Neural progenitor cell (in vitro differentiated cells): ENCODE results near the gene GDI2. TPM values are rescaled to one million over a fixed set of nuclear protein-coding genes. Genes with fewer than 3 reads are reported as not detected.

Experiments
- DNase-seq: peaks from one replicate; pipeline ENCODE4 v3.0.0-alpha.2; 2016; ENCODE audit warnings: low spot score
- H2AFZ ChIP-seq: fragments of 200-600 bp; sonication (generic); replicated peaks from 2 replicates; pipeline ENCODE4 v1.6.1; 2016; ENCODE audit warnings: antibody characterized with exemption
- H3F3A ChIP-seq: fragments of 200-600 bp; sonication (generic); 2 replicates; pipeline ENCODE4 v1.6.1; 2016; ENCODE audit warnings: antibody characterized with exemption, low read depth
- H3K27ac ChIP-seq: fragments of 200-600 bp; sonication (generic); 2 replicates; pipeline ENCODE4 v1.5.1; 2016; ENCODE audit warnings: mild to moderate bottlenecking
- H3K27me3 ChIP-seq: fragments of 200-600 bp; sonication (generic); 2 replicates; pipeline ENCODE4 v1.6.1; 2016; ENCODE audit warnings: mild to moderate bottlenecking, moderate library complexity
- H3K36me3 ChIP-seq: fragments of 200-600 bp; sonication (generic); 2 replicates; pipeline ENCODE4 v1.5.1; 2016
- H3K4me1 ChIP-seq: fragments of 200-600 bp; sonication (generic); 2 replicates; pipeline ENCODE4 v1.6.1; 2016; ENCODE audit warnings: mixed run types
- H3K4me2 ChIP-seq: fragments of 200-600 bp; sonication (generic); 2 replicates; pipeline ENCODE4 v1.6.1; 2016
- H3K4me3 ChIP-seq: fragments of 200-600 bp; sonication (generic); 2 replicates; pipeline ENCODE4 v1.5.1; 2016
- H3K79me2 ChIP-seq: fragments of 200-600 bp; sonication (generic); 2 replicates; pipeline ENCODE4 v1.6.1; 2016; ENCODE audit warnings: low read depth
- H3K9ac ChIP-seq: fragments of 200-600 bp; sonication (generic); 2 replicates; pipeline ENCODE4 v1.6.1; 2016
- H3K9me3 ChIP-seq: fragments of 200-600 bp; sonication (generic); 2 replicates; pipeline ENCODE4 v1.5.1; 2016; ENCODE audit warnings: low read depth
- H4K20me1 ChIP-seq: fragments of 200-600 bp; sonication (generic); 2 replicates; pipeline ENCODE4 v1.6.1; 2016; ENCODE audit warnings: low read depth
- H3K27ac Mint-ChIP-seq: 3 replicates; pipeline ENCODE4 v1.8.0; 2021; ENCODE audit warnings: mixed read lengths
- H3K27me3 Mint-ChIP-seq: 2 replicates; pipeline ENCODE4 v1.8.0; 2022; ENCODE audit warnings: low read depth, mild to moderate bottlenecking, inconsistent platforms, moderate library complexity, mixed read lengths; ENCODE audit not compliant: insufficient read depth
- H3K36me3 Mint-ChIP-seq: 3 replicates; pipeline ENCODE4 v1.8.0; 2021; ENCODE audit warnings: mixed read lengths
- H3K4me1 Mint-ChIP-seq: 3 replicates; pipeline ENCODE4 v1.8.0; 2021; ENCODE audit warnings: mixed read lengths
- H3K4me3 Mint-ChIP-seq: 3 replicates; pipeline ENCODE4 v1.8.0; 2021; ENCODE audit warnings: mild to moderate bottlenecking, moderate library complexity, mixed read lengths
- H3K9me3 Mint-ChIP-seq: 3 replicates; pipeline ENCODE4 v1.8.0; 2020; ENCODE audit warnings: mixed read lengths
- EZH2 ChIP-seq: fragments of 200-600 bp; sonication (generic); IDR thresholded peaks from 2 replicates; pipeline ENCODE4 v1.6.1; 2017; ENCODE audit warnings: antibody characterized with exemption, mild to moderate bottlenecking, moderate library complexity
- EZH2phosphoT487 ChIP-seq: fragments of 200-600 bp; sonication (generic); IDR thresholded peaks from 2 replicates; pipeline ENCODE4 v1.6.1; 2017; ENCODE audit warnings: antibody characterized with exemption
- total RNA-seq: library from RNA; depleted of rRNA; stranded (reverse); fragments of >200 nt; gene quantifications from 2 replicates; pipeline ENCODE4 v1.2.3, GENCODE V29; 2015; ENCODE audit warnings: low replicate concordance
- TF ChIP-seq, protein P1 (sequence below): fragments of 200-600 bp; sonication (generic); IDR thresholded peaks from 2 replicates; pipeline ENCODE4 v1.5.1; 2017; ENCODE audit warnings: antibody characterized with exemption, mild to moderate bottlenecking

The GDI2 gene
- total RNA-seq, 1 donor from 2014 or later: 592 TPM

DNA sequence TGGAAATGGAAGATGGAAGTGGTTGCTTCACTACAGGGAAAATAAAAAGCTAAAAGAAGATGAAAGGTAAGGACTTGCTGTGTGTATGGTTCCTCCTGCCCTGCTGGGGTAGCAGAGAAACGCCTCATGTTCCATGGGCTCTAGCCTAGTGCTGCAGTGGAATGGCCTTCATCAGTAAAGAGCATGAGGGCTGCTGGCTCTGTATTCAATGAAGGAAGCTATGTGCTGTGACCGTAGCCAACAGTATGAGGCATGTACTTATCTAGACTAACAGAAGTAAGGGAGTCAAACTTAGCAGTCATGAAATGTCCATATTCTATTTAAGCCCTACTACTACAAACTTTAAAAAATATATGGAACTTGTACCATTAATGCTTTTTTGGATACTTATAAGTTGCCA, 54.3 kb downstream of the GDI2 start:
- no peak for TF ChIP-seq EZH2phosphoT487
- Histone ChIP-seq H3K27ac (no peak overlapping the region), H3K4me1 (no peaks in the 10 kb centered on the region), H3K79me2 (peaks cover 7% of the 10 kb centered on the region), H3K27me3 (no peaks in the 10 kb centered on the region), H3K9me3 (no peaks in the 10 kb centered on the region), H3K36me3 (no peaks in the 10 kb centered on the region), H3K4me3 (no peak overlapping the region), H3K4me2 (no peak overlapping the region), H3K9ac (no peak overlapping the region), H4K20me1 (no peaks in the 10 kb centered on the region), H2AFZ (no peak overlapping the region), H3F3A (peaks cover 2% of the 10 kb centered on the region)
- Mint-ChIP-seq H3K4me1 (no peaks in the 10 kb centered on the region), H3K9me3 (no peaks in the 10 kb centered on the region), H3K27me3 (peaks cover 7% of the 10 kb centered on the region), H3K36me3 (peaks cover 41% of the 10 kb centered on the region), H3K27ac (no peak overlapping the region), H3K4me3 (no peak overlapping the region)
- DNase-seq: no peak

DNA sequence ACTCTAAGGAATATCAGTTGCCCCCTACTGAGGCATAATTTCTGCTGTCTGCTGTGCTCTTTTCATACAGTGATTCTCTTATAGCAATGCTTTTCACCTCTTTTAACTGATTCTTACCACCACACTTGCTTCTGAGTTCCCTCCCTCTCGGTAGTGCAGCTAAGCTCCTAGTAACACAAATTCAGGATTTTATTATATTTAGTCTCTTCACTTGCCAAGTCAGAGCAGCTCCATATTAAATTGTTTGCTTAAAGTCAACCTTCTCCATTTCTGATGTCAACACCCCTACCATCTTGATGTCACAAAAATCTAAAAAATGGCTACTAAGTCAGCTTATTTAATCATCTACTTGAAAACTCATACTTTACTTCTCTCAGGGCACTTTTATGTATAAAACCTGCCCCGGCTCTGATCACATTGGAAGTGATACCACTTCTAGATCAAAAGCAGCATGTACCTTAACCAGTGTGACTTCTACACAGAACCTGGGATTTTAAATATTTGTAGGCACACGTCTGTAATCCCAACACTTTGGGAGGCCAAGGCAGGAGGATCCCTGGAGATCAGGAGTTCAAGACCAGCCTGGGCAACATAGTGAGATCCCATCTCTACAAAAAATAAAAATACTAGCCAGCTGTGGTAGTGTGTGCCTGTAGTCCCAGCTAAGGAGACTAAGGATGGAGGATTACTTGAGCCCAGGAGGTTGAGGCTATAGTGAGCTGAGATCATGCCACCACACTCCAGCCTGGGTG, 55.3 kb downstream of the GDI2 start:
- Histone ChIP-seq H3K4me1 (peaks cover 2% of the 10 kb centered on the region), H2AFZ (no peak overlapping the region), H3K4me3 (no peak overlapping the region), H3K9me3 (no peaks in the 10 kb centered on the region), H3K27ac (no peak overlapping the region), H3K9ac (no peak overlapping the region), H3F3A (peaks cover under 1% of the 10 kb centered on the region), H4K20me1 (peaks cover 2% of the 10 kb centered on the region), H3K27me3 (no peaks in the 10 kb centered on the region), H3K36me3 (no peaks in the 10 kb centered on the region), H3K4me2 (no peak overlapping the region), H3K79me2 (peaks cover 15% of the 10 kb centered on the region)
- no peak for DNase-seq
- no peak for TF ChIP-seq EZH2
- no peak for TF ChIP-seq EZH2phosphoT487
- TF ChIP-seq, protein P1, sequence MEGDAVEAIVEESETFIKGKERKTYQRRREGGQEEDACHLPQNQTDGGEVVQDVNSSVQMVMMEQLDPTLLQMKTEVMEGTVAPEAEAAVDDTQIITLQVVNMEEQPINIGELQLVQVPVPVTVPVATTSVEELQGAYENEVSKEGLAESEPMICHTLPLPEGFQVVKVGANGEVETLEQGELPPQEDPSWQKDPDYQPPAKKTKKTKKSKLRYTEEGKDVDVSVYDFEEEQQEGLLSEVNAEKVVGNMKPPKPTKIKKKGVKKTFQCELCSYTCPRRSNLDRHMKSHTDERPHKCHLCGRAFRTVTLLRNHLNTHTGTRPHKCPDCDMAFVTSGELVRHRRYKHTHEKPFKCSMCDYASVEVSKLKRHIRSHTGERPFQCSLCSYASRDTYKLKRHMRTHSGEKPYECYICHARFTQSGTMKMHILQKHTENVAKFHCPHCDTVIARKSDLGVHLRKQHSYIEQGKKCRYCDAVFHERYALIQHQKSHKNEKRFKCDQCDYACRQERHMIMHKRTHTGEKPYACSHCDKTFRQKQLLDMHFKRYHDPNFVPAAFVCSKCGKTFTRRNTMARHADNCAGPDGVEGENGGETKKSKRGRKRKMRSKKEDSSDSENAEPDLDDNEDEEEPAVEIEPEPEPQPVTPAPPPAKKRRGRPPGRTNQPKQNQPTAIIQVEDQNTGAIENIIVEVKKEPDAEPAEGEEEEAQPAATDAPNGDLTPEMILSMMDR: no peak
- H3K27me3 Mint-ChIP-seq: peaks cover 8% of the 10 kb centered on the region
- no peaks in the 10 kb centered on the region for H3K9me3 Mint-ChIP-seq
- peaks cover 40% of the 10 kb centered on the region for H3K36me3 Mint-ChIP-seq
- H3K27ac Mint-ChIP-seq: no peak overlapping the region
- no peak overlapping the region for H3K4me3 Mint-ChIP-seq
- H3K4me1 Mint-ChIP-seq: peaks cover 4% of the 10 kb centered on the region

DNA sequence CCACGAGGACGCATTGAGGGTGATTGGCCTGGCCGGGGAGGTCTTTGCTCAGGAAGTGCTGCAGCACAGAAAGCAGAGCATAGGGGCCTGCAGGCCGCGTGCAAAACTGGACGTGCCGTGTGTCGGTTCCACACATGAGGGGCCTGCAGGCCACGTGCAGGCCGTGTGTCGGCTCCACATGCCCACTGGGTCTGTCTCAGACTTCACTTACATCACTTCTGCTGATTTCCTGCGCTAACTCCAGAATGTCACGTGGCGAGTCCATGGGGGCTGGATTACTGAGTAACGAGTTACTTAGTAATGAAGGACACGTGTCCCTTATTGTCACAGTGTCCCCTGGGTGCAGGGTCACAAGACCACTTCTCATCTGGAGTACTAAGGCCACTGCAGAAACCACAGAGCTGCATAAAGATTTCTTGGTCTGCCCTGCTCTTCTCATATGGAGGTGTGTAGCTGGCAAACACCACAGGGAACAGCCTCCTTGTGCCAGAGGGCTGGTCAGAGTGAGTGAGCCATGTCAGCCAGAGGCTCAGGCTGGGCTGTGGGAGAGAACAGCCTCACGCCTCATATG, 60.8 kb downstream of the GDI2 start:
- Histone ChIP-seq H3K4me1 (peaks cover 44% of the 10 kb centered on the region), H3F3A (peaks cover 35% of the 10 kb centered on the region), H3K79me2 (peaks cover 33% of the 10 kb centered on the region), H4K20me1 (peaks cover 12% of the 10 kb centered on the region), H3K36me3 (no peaks in the 10 kb centered on the region), H2AFZ (no peak overlapping the region), H3K4me2 (peak overlapping the region; percentile 54), H3K27me3 (no peaks in the 10 kb centered on the region), H3K4me3 (no peak overlapping the region), H3K9ac (no peak overlapping the region), H3K9me3 (no peaks in the 10 kb centered on the region), H3K27ac (peak overlapping the region; percentile 55)
- TF ChIP-seq, protein P1: no peak
- no peaks in the 10 kb centered on the region for H3K9me3 Mint-ChIP-seq
- peak; percentile 36 for DNase-seq
- peak overlapping the region; percentile 58 for H3K27ac Mint-ChIP-seq
- H3K4me3 Mint-ChIP-seq: no peak overlapping the region
- peaks cover 5% of the 10 kb centered on the region for H3K27me3 Mint-ChIP-seq
- H3K36me3 Mint-ChIP-seq: peaks cover 31% of the 10 kb centered on the region
- peaks cover 19% of the 10 kb centered on the region for H3K4me1 Mint-ChIP-seq
